ENCODE measurements around the gene PHKB. TPM values are rescaled to one million over a fixed set of nuclear protein-coding genes. Genes with fewer than 3 reads are reported as not detected.

The PHKB gene
- total RNA-seq, 1 donor from 2014 or later: 44.5 TPM

- TF ChIP-seq CTCF (IDR thresholded peaks at IDR 0.05; ENCODE audit: insufficient read depth, low read length, severe bottlenecking): no peak
- no peak for DNase-seq (ENCODE audit: low read depth)
- FAIRE-seq: no peak
Observed at GRCh38 chr16:47492428-47493377, 31.6 kb downstream of the PHKB start.

DNA sequence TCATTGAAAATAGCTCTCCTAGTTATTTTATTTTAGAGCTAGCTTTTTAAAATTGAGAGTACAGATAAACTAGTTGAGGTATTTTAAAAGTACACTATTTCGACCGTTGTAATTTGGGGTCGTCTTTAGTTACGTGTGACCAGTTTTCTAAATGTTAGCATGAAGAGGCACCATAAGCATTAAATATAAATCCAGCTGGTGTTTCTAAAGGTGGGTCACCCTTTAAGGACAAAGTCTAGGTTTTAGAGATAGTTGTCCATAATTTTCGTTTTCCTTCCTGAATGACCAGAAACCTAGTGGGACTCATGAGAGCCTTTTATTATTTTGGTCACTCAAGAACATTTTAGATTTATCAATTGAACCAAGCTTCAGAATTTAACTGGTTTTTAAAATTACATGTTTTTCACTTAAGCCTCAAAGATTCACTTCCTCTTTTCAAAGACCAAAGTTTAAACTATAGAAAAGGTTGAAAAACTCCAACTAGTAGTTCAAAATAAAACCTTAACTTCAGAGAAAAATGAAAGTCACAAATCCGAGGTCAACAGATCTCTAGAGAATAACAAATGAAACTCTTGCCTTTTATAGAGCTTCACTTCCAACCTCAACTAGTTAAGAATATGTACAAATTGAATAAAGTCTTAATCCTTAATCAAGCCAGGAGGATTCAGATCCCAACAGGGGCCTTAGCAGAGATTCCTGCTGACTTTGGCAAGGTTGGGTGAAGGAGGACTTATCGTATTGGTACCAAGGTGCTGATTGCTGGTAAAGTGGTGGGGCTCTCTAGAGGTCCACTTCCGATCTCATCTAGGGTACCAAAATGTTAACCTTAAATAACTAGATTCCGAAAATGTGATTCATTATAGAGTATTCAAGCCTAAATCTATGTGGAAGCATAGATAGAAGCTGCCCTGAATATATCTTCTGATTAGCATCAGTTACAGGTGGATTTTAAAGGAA is 32.5 kb downstream of the PHKB start:
- H3K4me3 ChIP-seq (ENCODE audit: low read depth, low read length): no peak overlapping the region
- no peak for TF ChIP-seq CTCF (IDR thresholded peaks at IDR 0.05; ENCODE audit: insufficient read depth, low read length, severe bottlenecking)
- FAIRE-seq: no peak

More at GRCh38 chr16:47492428-47493377, 31.6 kb downstream of the PHKB start:
- H3K27me3 ChIP-seq (ENCODE audit: control insufficient read depth, insufficient read depth, low read length): no peaks in the 10 kb centered on the region
- no peaks in the 10 kb centered on the region for H3K36me3 ChIP-seq (ENCODE audit: control insufficient read depth, insufficient read depth, low read length)
- no peak overlapping the region for H3K4me3 ChIP-seq (ENCODE audit: low read depth, low read length)

GRCh38 chr16:47499080-47499699 is 38.1 kb downstream of the PHKB start:
- FAIRE-seq (no peak), DNase-seq (ENCODE audit: low read depth) (no peak)
- TF ChIP-seq CTCF (IDR thresholded peaks at IDR 0.05; ENCODE audit: insufficient read depth, low read length, severe bottlenecking): no peak
- Histone ChIP-seq H3K4me3 (ENCODE audit: low read depth, low read length) (no peak overlapping the region), H3K36me3 (ENCODE audit: control insufficient read depth, insufficient read depth, low read length) (peaks cover 3% of the 10 kb centered on the region), H3K27me3 (ENCODE audit: control insufficient read depth, insufficient read depth, low read length) (no peaks in the 10 kb centered on the region)

More for the DNA sequence above, 32.5 kb downstream of the PHKB start:
- no peak for DNase-seq (ENCODE audit: low read depth)
- Histone ChIP-seq H3K36me3 (ENCODE audit: control insufficient read depth, insufficient read depth, low read length) (no peaks in the 10 kb centered on the region), H3K27me3 (ENCODE audit: control insufficient read depth, insufficient read depth, low read length) (no peaks in the 10 kb centered on the region)

- Histone ChIP-seq H3K27me3 (ENCODE audit: control insufficient read depth, insufficient read depth, low read length) (no peaks in the 10 kb centered on the region), H3K36me3 (ENCODE audit: control insufficient read depth, insufficient read depth, low read length) (peaks cover 7% of the 10 kb centered on the region), H3K4me3 (ENCODE audit: low read depth, low read length) (no peak overlapping the region)
- FAIRE-seq (peak; percentile 18), DNase-seq (ENCODE audit: low read depth) (no peak)
- TF ChIP-seq CTCF (IDR thresholded peaks at IDR 0.05; ENCODE audit: insufficient read depth, low read length, severe bottlenecking): no peak
Observed at GRCh38 chr16:47499700-47500264, 38.7 kb downstream of the PHKB start.

DNA sequence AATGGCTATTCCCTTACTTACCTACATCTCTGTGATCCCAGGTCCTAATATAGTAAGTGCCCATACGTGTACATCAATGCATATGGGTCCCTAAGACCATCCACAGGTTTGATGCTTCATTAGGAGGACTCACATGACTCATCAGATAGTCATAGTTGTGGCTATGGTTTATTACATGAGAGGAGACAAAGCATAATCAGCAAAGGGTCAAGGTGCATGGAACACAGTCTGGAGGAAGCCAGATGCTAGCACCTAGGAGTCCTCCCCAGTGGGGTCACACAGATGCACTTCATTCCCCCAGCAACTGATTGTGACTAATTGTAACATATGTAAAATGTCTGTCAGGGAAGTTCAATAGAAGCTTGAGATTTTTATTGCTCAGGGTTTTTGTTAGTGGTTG is 42.8 kb downstream of the PHKB start:
- H3K4me3 ChIP-seq (ENCODE audit: low read depth, low read length): no peak overlapping the region
- peaks cover 10% of the 10 kb centered on the region for H3K36me3 ChIP-seq (ENCODE audit: control insufficient read depth, insufficient read depth, low read length)
- FAIRE-seq: no peak
- TF ChIP-seq CTCF (IDR thresholded peaks at IDR 0.05; ENCODE audit: insufficient read depth, low read length, severe bottlenecking): no peak
- H3K27me3 ChIP-seq (ENCODE audit: control insufficient read depth, insufficient read depth, low read length): no peaks in the 10 kb centered on the region
- peak; percentile 62 for DNase-seq (ENCODE audit: low read depth)
